ENCODE data around the gene TPD52L1. TPM values are rescaled to one million over a fixed set of nuclear protein-coding genes. Genes with fewer than 3 reads are reported as not detected.

TPD52L1 gene
- total and polyA plus RNA-seq, 2 experiments from 2014 or later: 5.1 to 12.3 TPM

- H3K9me2 ChIP-seq (ENCODE audit: insufficient read depth): 0 out of 2 replicates have a peak, but pooled peaks cover 3% of the 10 kb centered on the region
- WGBS, 2 experiments (ENCODE audit: low coverage in 1 of 2, low lambda C conversion rate in 2 of 2, missing lambda C conversion rate in 2 of 2): 71 to 76% methylated on average over 12 of the region's 12 CpGs
- H3K4me2 ChIP-seq (ENCODE audit: unreplicated experiment): peak overlapping the region; percentile 79
Observed at GRCh38 chr6:125262016-125263013, 108.7 kb downstream of the TPD52L1 start.

GRCh38 chr6:125264476-125264875, 110.9 kb downstream of the TPD52L1 start:
- H3K4me1 ChIP-seq (ENCODE audit: insufficient read depth): peaks cover 18% of the 10 kb centered on the region
- H3K27ac ChIP-seq: no peak overlapping the region
- H3K4me2 ChIP-seq (ENCODE audit: unreplicated experiment): no peak overlapping the region
- peaks cover 25% of the 10 kb centered on the region; the same call in 1 of the 2 replicates for H3F3A ChIP-seq (ENCODE audit: insufficient read depth)
- no peaks in the 10 kb centered on the region for H3K36me3 ChIP-seq (ENCODE audit: low read depth)
- no peak for DNase-seq
- H2AFZ ChIP-seq: no peak overlapping the region
- no peaks in the 10 kb centered on the region for H4K20me1 ChIP-seq (ENCODE audit: insufficient read depth)
- H3K79me2 ChIP-seq (ENCODE audit: insufficient read depth): no peaks in the 10 kb centered on the region
- no peaks in the 10 kb centered on the region for H3K9me2 ChIP-seq (ENCODE audit: insufficient read depth)
- WGBS, 2 experiments (ENCODE audit: low coverage in 1 of 2, low lambda C conversion rate in 2 of 2, missing lambda C conversion rate in 2 of 2): 82 to 83% methylated on average over 4 of the region's 4 CpGs
- H3K9ac ChIP-seq: no peak overlapping the region
- no peaks in the 10 kb centered on the region for H3K27me3 ChIP-seq (replicated peaks; ENCODE audit: insufficient read depth)
- no peaks in the 10 kb centered on the region for H3K9me3 ChIP-seq (ENCODE audit: low read depth)
- in situ Hi-C loops (cut with MboI): no loop called here
- H3K4me3 ChIP-seq: no peak overlapping the region
- TF ChIP-seq EZH2phosphoT487 (IDR thresholded peaks at IDR 0.05; ENCODE audit: insufficient read depth, low read depth) (no peak), EZH2 (IDR thresholded peaks at IDR 0.05; ENCODE audit: insufficient read depth, poor library complexity, severe bottlenecking) (no peak)

More at GRCh38 chr6:125262016-125263013, 108.7 kb downstream of the TPD52L1 start:
- no peaks in the 10 kb centered on the region for H4K20me1 ChIP-seq (ENCODE audit: insufficient read depth)
- H2AFZ ChIP-seq: peak overlapping the region; percentile 30; the same call in 1 of the 2 replicates
- H3K9me3 ChIP-seq (ENCODE audit: low read depth): no peaks in the 10 kb centered on the region
- no peaks in the 10 kb centered on the region for H3K79me2 ChIP-seq (ENCODE audit: insufficient read depth)
- in situ Hi-C loops (cut with MboI): no loop called here
- TF ChIP-seq EZH2 (IDR thresholded peaks at IDR 0.05; ENCODE audit: insufficient read depth, poor library complexity, severe bottlenecking) (no peak), EZH2phosphoT487 (IDR thresholded peaks at IDR 0.05; ENCODE audit: insufficient read depth, low read depth) (no peak)
- no peak overlapping the region for H3K9ac ChIP-seq
- peak overlapping the region; percentile 24 for H3K4me3 ChIP-seq
- no peaks in the 10 kb centered on the region for H3K27me3 ChIP-seq (replicated peaks; ENCODE audit: insufficient read depth)
- H3K4me1 ChIP-seq (ENCODE audit: insufficient read depth): peaks cover 18% of the 10 kb centered on the region
- DNase-seq: peak; percentile 59
- peaks cover 25% of the 10 kb centered on the region; the same call in 1 of the 2 replicates for H3F3A ChIP-seq (ENCODE audit: insufficient read depth)
- peak overlapping the region; percentile 68 for H3K27ac ChIP-seq
- no peaks in the 10 kb centered on the region for H3K36me3 ChIP-seq (ENCODE audit: low read depth)

- H3K27me3 ChIP-seq (replicated peaks; ENCODE audit: insufficient read depth): no peaks in the 10 kb centered on the region
- no peak overlapping the region for H3K27ac ChIP-seq
- H3K9me2 ChIP-seq (ENCODE audit: insufficient read depth): no peaks in the 10 kb centered on the region
- no peak for TF ChIP-seq EZH2 (IDR thresholded peaks at IDR 0.05; ENCODE audit: insufficient read depth, poor library complexity, severe bottlenecking)
- no peak for TF ChIP-seq EZH2phosphoT487 (IDR thresholded peaks at IDR 0.05; ENCODE audit: insufficient read depth, low read depth)
- in situ Hi-C loops (cut with MboI): no loop called here
- WGBS, 2 experiments (ENCODE audit: low coverage in 1 of 2, low lambda C conversion rate in 2 of 2, missing lambda C conversion rate in 2 of 2): 84% methylated on average over 12 of the region's 12 CpGs
- no peak overlapping the region for H2AFZ ChIP-seq
- H3K9me3 ChIP-seq (ENCODE audit: low read depth): no peaks in the 10 kb centered on the region
- 0 out of 2 replicates have a peak, but pooled peaks cover 5% of the 10 kb centered on the region for H3F3A ChIP-seq (ENCODE audit: insufficient read depth)
- H4K20me1 ChIP-seq (ENCODE audit: insufficient read depth): no peaks in the 10 kb centered on the region
- no peak overlapping the region for H3K4me3 ChIP-seq
- no peak for DNase-seq
- H3K9ac ChIP-seq: no peak overlapping the region
- H3K4me1 ChIP-seq (ENCODE audit: insufficient read depth): no peaks in the 10 kb centered on the region
- H3K36me3 ChIP-seq (ENCODE audit: low read depth): no peaks in the 10 kb centered on the region
- H3K79me2 ChIP-seq (ENCODE audit: insufficient read depth): no peaks in the 10 kb centered on the region
- no peak overlapping the region for H3K4me2 ChIP-seq (ENCODE audit: unreplicated experiment)
Observed at GRCh38 chr6:125267806-125268523, 114.4 kb downstream of the TPD52L1 start.

GRCh38 chr6:125268765-125269164, 115.2 kb downstream of the TPD52L1 start:
- H3K27ac ChIP-seq: no peak overlapping the region
- 94 to 95% methylated on average over 4 of the region's 4 CpGs for WGBS, 2 experiments (ENCODE audit: low coverage in 1 of 2, low lambda C conversion rate in 2 of 2, missing lambda C conversion rate in 2 of 2)
- no peak overlapping the region for H3K4me2 ChIP-seq (ENCODE audit: unreplicated experiment)
- no peak for DNase-seq
- in situ Hi-C loops (cut with MboI): no loop called here
- no peak overlapping the region for H3K9ac ChIP-seq
- H2AFZ ChIP-seq: no peak overlapping the region
- H3K79me2 ChIP-seq (ENCODE audit: insufficient read depth): no peaks in the 10 kb centered on the region
- no peaks in the 10 kb centered on the region for H3K27me3 ChIP-seq (replicated peaks; ENCODE audit: insufficient read depth)
- no peaks in the 10 kb centered on the region for H3K4me1 ChIP-seq (ENCODE audit: insufficient read depth)
- H3K9me3 ChIP-seq (ENCODE audit: low read depth): no peaks in the 10 kb centered on the region
- TF ChIP-seq EZH2 (IDR thresholded peaks at IDR 0.05; ENCODE audit: insufficient read depth, poor library complexity, severe bottlenecking) (no peak), EZH2phosphoT487 (IDR thresholded peaks at IDR 0.05; ENCODE audit: insufficient read depth, low read depth) (no peak)
- H3K36me3 ChIP-seq (ENCODE audit: low read depth): no peaks in the 10 kb centered on the region
- no peak overlapping the region for H3K4me3 ChIP-seq
- no peaks in the 10 kb centered on the region for H3F3A ChIP-seq (ENCODE audit: insufficient read depth)
- no peaks in the 10 kb centered on the region for H4K20me1 ChIP-seq (ENCODE audit: insufficient read depth)
- no peaks in the 10 kb centered on the region for H3K9me2 ChIP-seq (ENCODE audit: insufficient read depth)
